ENCODE data around the gene PTPRE. TPM values are rescaled to one million over a fixed set of nuclear protein-coding genes. Genes with fewer than 3 reads are reported as not detected.

PTPRE gene
- total RNA-seq, 1 donor from 2014 or later: 0.21 TPM

GRCh38 chr10:128098631-128099030 lies 191.7 kb downstream of the PTPRE start:
- TF ChIP-seq EZH2phosphoT487 (IDR thresholded peaks at IDR 0.05): no peak
- TF ChIP-seq, protein P1, sequence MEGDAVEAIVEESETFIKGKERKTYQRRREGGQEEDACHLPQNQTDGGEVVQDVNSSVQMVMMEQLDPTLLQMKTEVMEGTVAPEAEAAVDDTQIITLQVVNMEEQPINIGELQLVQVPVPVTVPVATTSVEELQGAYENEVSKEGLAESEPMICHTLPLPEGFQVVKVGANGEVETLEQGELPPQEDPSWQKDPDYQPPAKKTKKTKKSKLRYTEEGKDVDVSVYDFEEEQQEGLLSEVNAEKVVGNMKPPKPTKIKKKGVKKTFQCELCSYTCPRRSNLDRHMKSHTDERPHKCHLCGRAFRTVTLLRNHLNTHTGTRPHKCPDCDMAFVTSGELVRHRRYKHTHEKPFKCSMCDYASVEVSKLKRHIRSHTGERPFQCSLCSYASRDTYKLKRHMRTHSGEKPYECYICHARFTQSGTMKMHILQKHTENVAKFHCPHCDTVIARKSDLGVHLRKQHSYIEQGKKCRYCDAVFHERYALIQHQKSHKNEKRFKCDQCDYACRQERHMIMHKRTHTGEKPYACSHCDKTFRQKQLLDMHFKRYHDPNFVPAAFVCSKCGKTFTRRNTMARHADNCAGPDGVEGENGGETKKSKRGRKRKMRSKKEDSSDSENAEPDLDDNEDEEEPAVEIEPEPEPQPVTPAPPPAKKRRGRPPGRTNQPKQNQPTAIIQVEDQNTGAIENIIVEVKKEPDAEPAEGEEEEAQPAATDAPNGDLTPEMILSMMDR (IDR thresholded peaks at IDR 0.05): no peak
- TF ChIP-seq EZH2 (IDR thresholded peaks at IDR 0.05): no peak
- no peaks in the 10 kb centered on the region for H3K4me1 ChIP-seq
- H3K79me2 ChIP-seq (ENCODE audit: low read depth): no peaks in the 10 kb centered on the region
- no peak for DNase-seq (ENCODE audit: low spot score)
- Mint-ChIP-seq H3K9me3 (no peaks in the 10 kb centered on the region), H3K4me1 (no peaks in the 10 kb centered on the region), H3K27ac (no peak overlapping the region), H3K27me3 (ENCODE audit: insufficient read depth, low read depth) (no peaks in the 10 kb centered on the region), H3K4me3 (no peak overlapping the region), H3K36me3 (peaks cover 41% of the 10 kb centered on the region)
- H3K36me3 ChIP-seq: peaks cover 24% of the 10 kb centered on the region
- peaks cover 11% of the 10 kb centered on the region for H3F3A ChIP-seq (ENCODE audit: low read depth)
- no peak overlapping the region for H2AFZ ChIP-seq (replicated peaks)
- no peak overlapping the region for H3K27ac ChIP-seq
- peaks cover 29% of the 10 kb centered on the region for H4K20me1 ChIP-seq (ENCODE audit: low read depth)
- H3K4me3 ChIP-seq: no peak overlapping the region
- no peaks in the 10 kb centered on the region for H3K27me3 ChIP-seq
- H3K9me3 ChIP-seq (ENCODE audit: low read depth): no peaks in the 10 kb centered on the region
- no peak overlapping the region for H3K4me2 ChIP-seq
- H3K9ac ChIP-seq: no peak overlapping the region

DNA sequence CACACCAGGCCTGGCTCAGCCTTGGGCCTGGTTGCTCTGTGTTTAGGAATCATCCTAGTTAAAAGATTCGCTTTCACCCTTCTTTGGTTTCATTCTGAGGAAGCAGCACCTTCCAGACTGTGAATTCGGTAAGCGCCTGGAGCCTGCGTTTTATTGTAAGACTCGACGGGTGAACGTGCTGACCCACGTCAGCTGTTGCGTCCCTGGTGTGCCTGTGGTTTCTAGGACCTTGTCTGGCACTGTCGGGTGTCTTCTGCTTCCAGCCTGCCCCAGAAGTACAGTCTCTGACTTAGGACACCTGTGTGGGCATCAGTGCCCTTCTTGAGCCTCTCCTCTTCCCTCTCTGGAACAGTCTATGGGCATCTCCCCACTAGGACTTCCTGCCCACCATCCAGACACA lies 193.0 kb downstream of the PTPRE start:
- H3K9me3 Mint-ChIP-seq: no peaks in the 10 kb centered on the region
- TF ChIP-seq EZH2phosphoT487 (IDR thresholded peaks at IDR 0.05) (no peak), EZH2 (IDR thresholded peaks at IDR 0.05) (no peak)
- TF ChIP-seq, protein P1 (IDR thresholded peaks at IDR 0.05): no peak
- Histone ChIP-seq H3K36me3 (peaks cover 24% of the 10 kb centered on the region), H3K9me3 (ENCODE audit: low read depth) (no peaks in the 10 kb centered on the region), H3K79me2 (ENCODE audit: low read depth) (no peaks in the 10 kb centered on the region), H4K20me1 (ENCODE audit: low read depth) (peaks cover 29% of the 10 kb centered on the region), H3K27me3 (no peaks in the 10 kb centered on the region), H3F3A (ENCODE audit: low read depth) (peaks cover 11% of the 10 kb centered on the region), H3K4me3 (no peak overlapping the region), H3K4me2 (no peak overlapping the region), H3K9ac (no peak overlapping the region), H2AFZ (replicated peaks) (no peak overlapping the region), H3K27ac (no peak overlapping the region), H3K4me1 (no peaks in the 10 kb centered on the region)
- H3K27me3 Mint-ChIP-seq (ENCODE audit: insufficient read depth, low read depth): no peaks in the 10 kb centered on the region
- no peak overlapping the region for H3K4me3 Mint-ChIP-seq
- no peak for DNase-seq (ENCODE audit: low spot score)
- peaks cover 48% of the 10 kb centered on the region for H3K36me3 Mint-ChIP-seq
- H3K27ac Mint-ChIP-seq: no peak overlapping the region
- no peaks in the 10 kb centered on the region for H3K4me1 Mint-ChIP-seq

DNA sequence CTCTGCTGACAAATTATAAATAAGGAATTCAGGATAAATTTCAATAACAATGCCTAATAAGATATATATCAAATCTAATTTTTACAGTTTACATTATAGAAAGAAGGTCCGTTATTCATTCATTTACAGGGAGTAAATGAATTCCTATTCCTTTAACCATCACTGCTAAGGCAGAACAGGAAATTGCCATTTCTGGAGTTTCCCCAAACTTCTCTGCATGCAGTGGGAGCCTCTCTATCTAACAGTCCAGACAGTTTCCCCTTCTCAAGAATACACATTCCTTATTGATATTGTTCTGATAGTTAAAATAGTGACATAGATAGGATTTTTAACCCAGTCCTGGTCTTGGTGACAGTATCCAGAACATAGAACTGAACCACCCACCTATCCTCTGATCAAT lies 195.0 kb downstream of the PTPRE start:
- peaks cover 46% of the 10 kb centered on the region for H3K36me3 Mint-ChIP-seq
- H3K36me3 ChIP-seq: peaks cover 34% of the 10 kb centered on the region
- no peaks in the 10 kb centered on the region for H3K4me1 ChIP-seq

More for the DNA sequence above, 195.0 kb downstream of the PTPRE start:
- Histone ChIP-seq H3K9ac (no peak overlapping the region), H3K79me2 (ENCODE audit: low read depth) (no peaks in the 10 kb centered on the region), H3K4me3 (no peak overlapping the region), H3K27ac (no peak overlapping the region), H3F3A (ENCODE audit: low read depth) (peaks cover 3% of the 10 kb centered on the region), H2AFZ (replicated peaks) (no peak overlapping the region), H3K27me3 (no peaks in the 10 kb centered on the region), H3K9me3 (ENCODE audit: low read depth) (no peaks in the 10 kb centered on the region), H4K20me1 (ENCODE audit: low read depth) (peaks cover 19% of the 10 kb centered on the region), H3K4me2 (no peak overlapping the region)
- TF ChIP-seq EZH2 (IDR thresholded peaks at IDR 0.05): no peak
- TF ChIP-seq EZH2phosphoT487 (IDR thresholded peaks at IDR 0.05): no peak
- TF ChIP-seq, protein P1 (IDR thresholded peaks at IDR 0.05): no peak
- Mint-ChIP-seq H3K9me3 (no peaks in the 10 kb centered on the region), H3K4me3 (no peak overlapping the region), H3K4me1 (no peaks in the 10 kb centered on the region), H3K27me3 (ENCODE audit: insufficient read depth, low read depth) (no peaks in the 10 kb centered on the region), H3K27ac (no peak overlapping the region)
- no peak for DNase-seq (ENCODE audit: low spot score)

Measured in neural progenitor cell (in vitro differentiated cells).